ENCODE results near the gene RALGAPA2. TPM values are rescaled to one million over a fixed set of nuclear protein-coding genes. Genes with fewer than 3 reads are reported as not detected.

The RALGAPA2 gene
- total and polyA plus RNA-seq, 2 donors (not counting 3 experiments of a cell fraction or from before 2014, with no cell fraction given), result 10.0 to 46.8 TPM

DNA sequence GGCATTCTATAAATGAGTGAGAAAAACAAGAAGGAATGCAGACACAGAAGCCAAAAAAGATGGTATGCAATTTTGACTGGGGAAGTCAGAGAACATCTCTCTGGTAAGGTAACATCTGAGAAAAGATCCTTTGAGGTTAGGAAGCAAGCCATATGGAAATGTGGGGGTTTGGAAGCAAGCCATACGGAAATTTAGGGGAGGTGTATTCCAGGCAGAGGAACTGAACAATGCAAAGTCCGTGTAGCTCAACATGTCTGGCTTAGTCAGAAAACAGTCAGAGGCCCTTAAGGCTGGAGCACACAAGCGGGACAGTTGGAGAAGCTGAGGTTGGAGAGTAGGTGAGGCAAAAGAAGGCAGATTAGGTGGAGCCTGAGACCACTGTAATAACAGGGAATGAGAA lies 35.3 kb downstream of the RALGAPA2 start:
- Histone ChIP-seq H2AFZ (ENCODE audit: low read depth, low read length) (no peak overlapping the region), H3K9me3 (replicated peaks; ENCODE audit: control insufficient read depth, insufficient read depth, low read length) (no peaks in the 10 kb centered on the region), H3K4me1 (ENCODE audit: control insufficient read depth, extremely low read depth, insufficient read depth, low read length) (no peaks in the 10 kb centered on the region), H3K4me3 (replicated peaks in 1 of 3; ENCODE audit: insufficient read depth in 1 of 3, low read depth in 1 of 3, low read length in 3 of 3) (no peak overlapping the region), H3K27ac (ENCODE audit: insufficient read depth, low read depth, low read length) (no peak overlapping the region), H3K27me3 (ENCODE audit: control insufficient read depth in 2 of 2, insufficient read depth in 2 of 2, low read length in 2 of 2) (no peaks in the 10 kb centered on the region), H4K20me1 (replicated peaks; ENCODE audit: control insufficient read depth, extremely low read depth, insufficient read depth, low read length) (no peaks in the 10 kb centered on the region), H3K9me1 (replicated peaks; ENCODE audit: control insufficient read depth, extremely low read depth, insufficient read depth, low read length) (no peaks in the 10 kb centered on the region), H3K79me2 (ENCODE audit: control insufficient read depth, insufficient read depth, low read length) (no peaks in the 10 kb centered on the region), H3K9ac (replicated peaks; ENCODE audit: extremely low read depth, insufficient read depth, low read length) (no peak overlapping the region), H3K4me2 (ENCODE audit: insufficient read depth, low read length) (no peak overlapping the region), H3K36me3 (ENCODE audit: control insufficient read depth in 2 of 2, extremely low read depth in 1 of 2, insufficient read depth in 2 of 2, low read length in 2 of 2) (no peaks in the 10 kb centered on the region)
- dilution Hi-C loops (cut with MboI; ENCODE audit: extremely low pct_ligation_motif_present, low sequenced_read_pairs), result no loop called here
- ChIA-PET CTCF (interaction anchor here (2.6 kb wide), 1 partner anchor 148 kb away, joined by 16 read pairs; no protein-coding TSS in a partner anchor), POLR2A (no interaction called here)
- no peak for TF ChIP-seq JUN (IDR thresholded peaks at IDR 0.05; ENCODE audit: borderline replicate concordance, insufficient read depth, insufficient read length, low read depth)
- no peak for TF ChIP-seq POLR2AphosphoS5 (IDR thresholded peaks at IDR 0.05; ENCODE audit: insufficient read depth, low read depth, low read length)
- BruUV-seq (replicated peaks), result no TSS peak
- no peak for DNase-seq (ENCODE audit: low read depth, low spot score)
- intact Hi-C loops (cut with micrococcal nuclease), result no loop called here
- no peak for FAIRE-seq

DNA sequence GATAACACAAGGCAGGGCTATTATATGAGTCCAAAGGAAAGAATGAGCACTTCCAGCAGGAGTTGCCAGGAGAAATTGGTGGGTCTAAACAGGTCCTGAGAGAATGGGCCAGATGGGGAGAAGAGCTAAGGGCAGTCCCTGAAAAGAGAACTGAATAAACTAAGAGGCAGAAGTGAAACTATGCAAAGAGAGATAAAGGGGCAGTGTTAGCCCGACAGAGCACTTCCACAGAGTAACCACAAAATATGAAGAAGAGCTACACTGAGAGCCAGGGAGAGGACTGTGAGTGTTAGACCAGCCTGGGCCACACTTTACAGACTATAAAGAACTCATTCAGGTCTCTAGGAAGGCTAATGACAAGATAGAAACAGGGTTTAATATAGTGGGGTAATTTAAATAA lies 43.8 kb downstream of the RALGAPA2 start:
- no peak overlapping the region for H2AFZ ChIP-seq (ENCODE audit: low read depth, low read length)
- POLR2A ChIA-PET, result no interaction called here
- no TSS peak for BruUV-seq (replicated peaks)
- H3K27me3 ChIP-seq (ENCODE audit: control insufficient read depth in 2 of 2, insufficient read depth in 2 of 2, low read length in 2 of 2), result no peaks in the 10 kb centered on the region
- dilution Hi-C loops (cut with MboI; ENCODE audit: extremely low pct_ligation_motif_present, low sequenced_read_pairs) (no loop called here), intact Hi-C loops (cut with micrococcal nuclease) (no loop called here)
- DNase-seq (ENCODE audit: low read depth, low spot score) (no peak), FAIRE-seq (no peak)
- no peaks in the 10 kb centered on the region for H3K9me1 ChIP-seq (replicated peaks; ENCODE audit: control insufficient read depth, extremely low read depth, insufficient read depth, low read length)
- peaks cover 26% of the 10 kb centered on the region for H3K4me1 ChIP-seq (ENCODE audit: control insufficient read depth, extremely low read depth, insufficient read depth, low read length)
- CTCF ChIA-PET, result interaction anchor here (1.2 to 2.2 kb wide), 2 partner anchors 8 to 156 kb away, joined by 3 to 9 read pairs; no protein-coding TSS in a partner anchor
- TF ChIP-seq JUN (IDR thresholded peaks at IDR 0.05; ENCODE audit: borderline replicate concordance, insufficient read depth, insufficient read length, low read depth) (no peak), EZH2 (IDR thresholded peaks at IDR 0.05; ENCODE audit: borderline replicate concordance, low read depth, low read length, severe bottlenecking) (no peak), POLR2A (IDR thresholded peaks at IDR 0.05; ENCODE audit: low read depth, low read length) (no peak), MYC (IDR thresholded peaks at IDR 0.05; ENCODE audit: low read depth, low read length) (no peak), POLR2AphosphoS5 (IDR thresholded peaks at IDR 0.05; ENCODE audit: insufficient read depth, low read depth, low read length) (no peak), GATA2 (IDR thresholded peaks at IDR 0.05; ENCODE audit: insufficient read depth, insufficient read length, low read depth, low read length) (no peak)
- TF ChIP-seq, protein P1, sequence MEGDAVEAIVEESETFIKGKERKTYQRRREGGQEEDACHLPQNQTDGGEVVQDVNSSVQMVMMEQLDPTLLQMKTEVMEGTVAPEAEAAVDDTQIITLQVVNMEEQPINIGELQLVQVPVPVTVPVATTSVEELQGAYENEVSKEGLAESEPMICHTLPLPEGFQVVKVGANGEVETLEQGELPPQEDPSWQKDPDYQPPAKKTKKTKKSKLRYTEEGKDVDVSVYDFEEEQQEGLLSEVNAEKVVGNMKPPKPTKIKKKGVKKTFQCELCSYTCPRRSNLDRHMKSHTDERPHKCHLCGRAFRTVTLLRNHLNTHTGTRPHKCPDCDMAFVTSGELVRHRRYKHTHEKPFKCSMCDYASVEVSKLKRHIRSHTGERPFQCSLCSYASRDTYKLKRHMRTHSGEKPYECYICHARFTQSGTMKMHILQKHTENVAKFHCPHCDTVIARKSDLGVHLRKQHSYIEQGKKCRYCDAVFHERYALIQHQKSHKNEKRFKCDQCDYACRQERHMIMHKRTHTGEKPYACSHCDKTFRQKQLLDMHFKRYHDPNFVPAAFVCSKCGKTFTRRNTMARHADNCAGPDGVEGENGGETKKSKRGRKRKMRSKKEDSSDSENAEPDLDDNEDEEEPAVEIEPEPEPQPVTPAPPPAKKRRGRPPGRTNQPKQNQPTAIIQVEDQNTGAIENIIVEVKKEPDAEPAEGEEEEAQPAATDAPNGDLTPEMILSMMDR (IDR thresholded peaks at IDR 0.05; ENCODE audit: extremely low read depth in 1 of 2, insufficient read depth in 1 of 2, low read depth in 1 of 2, low read length in 2 of 2), result no peak
- TF ChIP-seq, protein P2, sequence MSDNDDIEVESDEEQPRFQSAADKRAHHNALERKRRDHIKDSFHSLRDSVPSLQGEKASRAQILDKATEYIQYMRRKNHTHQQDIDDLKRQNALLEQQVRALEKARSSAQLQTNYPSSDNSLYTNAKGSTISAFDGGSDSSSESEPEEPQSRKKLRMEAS (IDR thresholded peaks at IDR 0.05; ENCODE audit: insufficient read depth, insufficient read length), result no peak
- no peaks in the 10 kb centered on the region for H3K9me3 ChIP-seq (replicated peaks; ENCODE audit: control insufficient read depth, insufficient read depth, low read length)
- H3K79me2 ChIP-seq (ENCODE audit: control insufficient read depth, insufficient read depth, low read length), result no peaks in the 10 kb centered on the region
- no peak overlapping the region for H3K4me3 ChIP-seq (replicated peaks in 1 of 3; ENCODE audit: insufficient read depth in 1 of 3, low read depth in 1 of 3, low read length in 3 of 3)
- no peak overlapping the region for H3K4me2 ChIP-seq (ENCODE audit: insufficient read depth, low read length)
- H3K27ac ChIP-seq (ENCODE audit: insufficient read depth, low read depth, low read length), result no peak overlapping the region
- no peaks in the 10 kb centered on the region for H3K36me3 ChIP-seq (ENCODE audit: control insufficient read depth in 2 of 2, extremely low read depth in 1 of 2, insufficient read depth in 2 of 2, low read length in 2 of 2)
- no peak overlapping the region for H3K9ac ChIP-seq (replicated peaks; ENCODE audit: extremely low read depth, insufficient read depth, low read length)
- H4K20me1 ChIP-seq (replicated peaks; ENCODE audit: control insufficient read depth, extremely low read depth, insufficient read depth, low read length), result no peaks in the 10 kb centered on the region

Measured in endothelial cell of umbilical vein (primary cell).